Mesothelial cell of epicardium (in vitro differentiated cells): ENCODE data around the gene MMP2. TPM values are rescaled to one million over a fixed set of nuclear protein-coding genes. Genes with fewer than 3 reads are reported as not detected.
A peak's percentile ranks its signal among the peaks of the same experiment; 100 is the strongest.

Experiments
- DNase-seq, 2 experiments: peaks; one replicate each; pipeline ENCODE4 v3.0.0; 2021; ENCODE audit warnings: low spot score in 2 of 2; ENCODE audit not compliant: unreplicated experiment in 2 of 2
- H3K27ac Mint-ChIP-seq: 2 replicates; pipeline ENCODE4 v1.8.0; 2021; ENCODE audit warnings: mixed read lengths
- H3K27me3 Mint-ChIP-seq: 2 replicates; pipeline ENCODE4 v1.8.0; 2021; ENCODE audit warnings: low read depth, mixed read lengths
- H3K36me3 Mint-ChIP-seq: 2 replicates; pipeline ENCODE4 v1.8.0; 2021; ENCODE audit warnings: mixed read lengths
- H3K4me1 Mint-ChIP-seq: 2 replicates; pipeline ENCODE4 v1.8.0; 2021; ENCODE audit warnings: mixed read lengths
- H3K4me3 Mint-ChIP-seq: 2 replicates; pipeline ENCODE4 v1.8.0; 2021; ENCODE audit warnings: mild to moderate bottlenecking, moderate library complexity, mixed read lengths
- H3K9me3 Mint-ChIP-seq: 2 replicates; pipeline ENCODE4 v1.8.0; 2021; ENCODE audit warnings: mixed read lengths
- CTCF ChIP-seq: fragments of 200-600 bp; sonication (generic); IDR thresholded peaks from one replicate; pipeline ENCODE4 v1.5.0; 2021; ENCODE audit warnings: antibody characterized with exemption; ENCODE audit not compliant: unreplicated experiment
- total RNA-seq: library from RNA; stranded (reverse); gene quantifications from 3 replicates; pipeline ENCODE4 v1.2.1, GENCODE V29; 2021

The MMP2 gene
- total RNA-seq, 1 donor from 2014 or later, result 385 TPM

- no peak for DNase-seq
- Mint-ChIP-seq H3K27me3 (no peaks in the 10 kb centered on the region), H3K36me3 (peaks cover 15% of the 10 kb centered on the region), H3K4me1 (peaks cover 46% of the 10 kb centered on the region), H3K27ac (peak overlapping the region; percentile 67), H3K9me3 (no peaks in the 10 kb centered on the region), H3K4me3 (no peak overlapping the region)
- no peak for TF ChIP-seq CTCF
Observed at GRCh38 chr16:55503726-55504550, 24.9 kb downstream of the MMP2 start.

GRCh38 chr16:55505333-55506015 is 26.5 kb downstream of the MMP2 start:
- H3K4me3 Mint-ChIP-seq, result no peak overlapping the region
- H3K27ac Mint-ChIP-seq, result no peak overlapping the region
- H3K4me1 Mint-ChIP-seq, result peaks cover 42% of the 10 kb centered on the region
- H3K9me3 Mint-ChIP-seq, result no peaks in the 10 kb centered on the region
- H3K27me3 Mint-ChIP-seq, result no peaks in the 10 kb centered on the region
- peaks cover 15% of the 10 kb centered on the region for H3K36me3 Mint-ChIP-seq
- DNase-seq, result no peak
- no peak for TF ChIP-seq CTCF

- Mint-ChIP-seq H3K4me3 (no peak overlapping the region), H3K27me3 (no peaks in the 10 kb centered on the region), H3K36me3 (peaks cover 15% of the 10 kb centered on the region), H3K27ac (no peak overlapping the region), H3K4me1 (peaks cover 38% of the 10 kb centered on the region), H3K9me3 (no peaks in the 10 kb centered on the region)
- no peak for DNase-seq
- no peak for TF ChIP-seq CTCF
Observed at GRCh38 chr16:55506083-55506482, 27.1 kb downstream of the MMP2 start.

GRCh38 chr16:55506708-55507107 is 27.7 kb downstream of the MMP2 start:
- Mint-ChIP-seq H3K9me3 (peaks cover 2% of the 10 kb centered on the region), H3K4me1 (peaks cover 33% of the 10 kb centered on the region), H3K36me3 (peaks cover 16% of the 10 kb centered on the region), H3K27me3 (no peaks in the 10 kb centered on the region), H3K4me3 (no peak overlapping the region), H3K27ac (no peak overlapping the region)
- no peak for DNase-seq
- TF ChIP-seq CTCF, result no peak

GRCh38 chr16:55508271-55508921 is 29.4 kb downstream of the MMP2 start:
- peaks cover 33% of the 10 kb centered on the region for H3K36me3 Mint-ChIP-seq
- DNase-seq, result no peak
- H3K4me1 Mint-ChIP-seq, result peaks cover 18% of the 10 kb centered on the region
- no peak for TF ChIP-seq CTCF
- peak overlapping the region; percentile 84 for H3K27ac Mint-ChIP-seq
- peaks cover 19% of the 10 kb centered on the region for H3K9me3 Mint-ChIP-seq
- peak overlapping the region; percentile 79 for H3K4me3 Mint-ChIP-seq
- H3K27me3 Mint-ChIP-seq, result no peaks in the 10 kb centered on the region
